K562 treated with DMSO at 1 percent for 12 hours (cell line): ENCODE measurements around the gene SDC3. TPM values are rescaled to one million over a fixed set of nuclear protein-coding genes. Genes with fewer than 3 reads are reported as not detected.

Source experiments
- total RNA-seq: library from RNA; unstranded; fragments of 300-600 nt; gene quantifications from 2 replicates; pipeline ENCODE4 v1.2.3, GENCODE V29; 2022; ENCODE audit not compliant: insufficient read depth

SDC3 gene, protein sequence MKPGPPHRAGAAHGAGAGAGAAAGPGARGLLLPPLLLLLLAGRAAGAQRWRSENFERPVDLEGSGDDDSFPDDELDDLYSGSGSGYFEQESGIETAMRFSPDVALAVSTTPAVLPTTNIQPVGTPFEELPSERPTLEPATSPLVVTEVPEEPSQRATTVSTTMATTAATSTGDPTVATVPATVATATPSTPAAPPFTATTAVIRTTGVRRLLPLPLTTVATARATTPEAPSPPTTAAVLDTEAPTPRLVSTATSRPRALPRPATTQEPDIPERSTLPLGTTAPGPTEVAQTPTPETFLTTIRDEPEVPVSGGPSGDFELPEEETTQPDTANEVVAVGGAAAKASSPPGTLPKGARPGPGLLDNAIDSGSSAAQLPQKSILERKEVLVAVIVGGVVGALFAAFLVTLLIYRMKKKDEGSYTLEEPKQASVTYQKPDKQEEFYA
- 22.1 and 63.7 TPM in 2 replicates for total RNA-seq

DNA sequence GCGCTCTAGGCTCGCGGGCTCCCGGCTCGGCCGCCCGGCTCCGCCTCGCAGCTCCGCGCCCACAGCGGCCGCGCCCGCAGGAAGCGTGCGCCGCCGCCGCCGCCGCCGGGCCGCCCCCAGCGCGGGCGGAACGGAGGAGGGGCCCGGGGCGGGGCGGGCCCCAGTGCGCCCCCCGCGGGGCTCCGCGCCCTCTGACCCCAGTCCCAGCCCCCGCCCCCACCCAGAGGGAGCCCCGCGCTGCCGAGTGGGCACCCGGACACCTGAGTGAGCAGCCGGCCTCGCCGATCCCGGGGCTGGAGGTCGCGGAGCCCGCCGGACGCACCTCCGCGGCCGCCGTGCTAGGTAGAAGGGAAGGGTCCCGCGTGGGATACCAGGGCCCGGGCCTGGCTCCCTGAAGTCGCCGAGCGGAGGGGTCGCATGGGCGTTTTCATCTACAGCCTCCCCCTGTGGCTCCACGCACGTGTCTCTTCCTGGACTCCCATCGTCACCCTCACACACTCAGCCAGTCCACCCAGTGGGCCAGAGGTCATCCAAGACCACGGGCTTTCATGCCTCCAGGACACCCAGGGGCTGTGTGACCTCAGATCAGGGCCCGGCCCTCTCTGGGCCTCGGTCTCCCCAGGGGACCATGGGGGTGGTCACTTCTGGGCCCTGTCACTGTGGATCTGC is at the start of gene SDC3:
SDC3 (minus strand) TSS at position 63 of the 669 bp plus-strand sequence. CDS start 172 bp downstream, outside the sequence.

Other genes with a start within 250 kb of the SDC3 start
- gene MATN1, start 185.2 kb downstream of the SDC3 start, total RNA-seq = not detected in 2 replicates
- gene LAPTM5, start 151.0 kb downstream of the SDC3 start, total RNA-seq = 31.0 and 62.9 TPM in 2 replicates
- gene PUM1, start 157.0 kb upstream of the SDC3 start, total RNA-seq = 21.5 and 58.6 TPM in 2 replicates